HTR-8/SVneo (cell line): ENCODE data around the gene EFCAB11.

ENCODE experiments used
- DNase-seq: peaks from one replicate; pipeline ENCODE4 v3.0.0; 2011; ENCODE audit warnings: low spot score, mixed read lengths; ENCODE audit not compliant: insufficient read length
- FAIRE-seq: peaks from 2 replicates; lab custom pipeline; 2011; peaks lifted over from hg19 to GRCh38; lab: Jason Lieb, UNC

Gene EFCAB11

DNA sequence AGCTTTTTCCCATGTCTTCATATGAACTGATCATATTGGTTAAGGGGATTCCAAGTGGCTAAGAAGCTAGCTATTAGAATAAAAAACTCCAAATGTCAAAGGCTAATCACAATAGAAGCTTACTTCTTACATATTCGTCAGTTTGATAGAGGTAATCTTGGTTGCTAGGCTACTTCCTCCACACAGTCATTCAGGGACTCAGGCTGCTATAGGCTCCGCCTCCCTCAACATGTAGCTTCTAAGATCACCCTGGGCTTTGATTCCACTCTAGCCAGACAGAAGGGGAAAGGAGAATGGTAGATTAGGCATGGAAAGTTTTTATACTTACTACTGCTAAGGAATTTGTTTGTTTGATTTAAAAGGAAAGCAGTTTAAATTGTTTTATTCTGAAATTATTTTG is 207.9 kb downstream of the EFCAB11 start:
- no peak for FAIRE-seq
- no peak for DNase-seq

- FAIRE-seq = no peak
- no peak for DNase-seq
These were observed 208.4 kb downstream of the EFCAB11 start for GRCh38 chr14:89746135-89746534.
